ENCODE data around the gene SRSF5.

The SRSF5 gene

GRCh38 chr14:69773571-69774276 lies 6.8 kb downstream of the SRSF5 start:
- no peaks in the 10 kb centered on the region for H3K9me3 ChIP-seq (ENCODE audit: insufficient read depth, low read length)
- H3K27me3 ChIP-seq (ENCODE audit: low read depth, low read length): no peaks in the 10 kb centered on the region
- no peak overlapping the region for H2AFZ ChIP-seq (ENCODE audit: low read depth, low read length)
- H3K9ac ChIP-seq (ENCODE audit: low read length): no peak overlapping the region
- peaks cover 3% of the 10 kb centered on the region for H3K4me1 ChIP-seq (ENCODE audit: low read length)
- H3K4me2 ChIP-seq (ENCODE audit: low read length): no peak overlapping the region
- H3K79me2 ChIP-seq (ENCODE audit: low read length): peaks cover 31% of the 10 kb centered on the region
- peaks cover 88% of the 10 kb centered on the region for H3K36me3 ChIP-seq (replicated peaks; ENCODE audit: low read depth, low read length)
- peaks cover 22% of the 10 kb centered on the region for H4K20me1 ChIP-seq (ENCODE audit: insufficient read depth, low read length)
- H3K4me3 ChIP-seq (ENCODE audit: low read length): no peak overlapping the region
- no peak overlapping the region for H3K27ac ChIP-seq (ENCODE audit: low read length)
- TF ChIP-seq EZH2phosphoT487 (IDR thresholded peaks at IDR 0.05; ENCODE audit: low read depth): no peak
- TF ChIP-seq CTCF (IDR thresholded peaks at IDR 0.05; ENCODE audit: low read depth, low read length): no peak

- no peak overlapping the region for H3K27ac ChIP-seq (ENCODE audit: low read length)
- peaks cover 19% of the 10 kb centered on the region for H3K79me2 ChIP-seq (ENCODE audit: low read length)
- H3K9me3 ChIP-seq (ENCODE audit: insufficient read depth, low read length): no peaks in the 10 kb centered on the region
- no peak overlapping the region for H2AFZ ChIP-seq (ENCODE audit: low read depth, low read length)
- H3K9ac ChIP-seq (ENCODE audit: low read length): no peak overlapping the region
- H3K4me2 ChIP-seq (ENCODE audit: low read length): no peak overlapping the region
- no peak overlapping the region for H3K4me3 ChIP-seq (ENCODE audit: low read length)
- TF ChIP-seq EZH2phosphoT487 (IDR thresholded peaks at IDR 0.05; ENCODE audit: low read depth): no peak
- no peak for TF ChIP-seq CTCF (IDR thresholded peaks at IDR 0.05; ENCODE audit: low read depth, low read length)
- no peaks in the 10 kb centered on the region for H3K27me3 ChIP-seq (ENCODE audit: low read depth, low read length)
- H3K4me1 ChIP-seq (ENCODE audit: low read length): no peaks in the 10 kb centered on the region
- peaks cover 82% of the 10 kb centered on the region for H3K36me3 ChIP-seq (replicated peaks; ENCODE audit: low read depth, low read length)
- peaks cover 19% of the 10 kb centered on the region for H4K20me1 ChIP-seq (ENCODE audit: insufficient read depth, low read length)
Measured at GRCh38 chr14:69775012-69775411, 8.1 kb downstream of the SRSF5 start.

- peaks cover 73% of the 10 kb centered on the region for H3K36me3 ChIP-seq (replicated peaks; ENCODE audit: low read depth, low read length)
- H3K27ac ChIP-seq (ENCODE audit: low read length): no peak overlapping the region
- H3K4me2 ChIP-seq (ENCODE audit: low read length): no peak overlapping the region
- 0 out of 2 replicates have a peak, but pooled peaks cover 2% of the 10 kb centered on the region for H3K4me1 ChIP-seq (ENCODE audit: low read length)
- H3K9me3 ChIP-seq (ENCODE audit: insufficient read depth, low read length): no peaks in the 10 kb centered on the region
- H3K4me3 ChIP-seq (ENCODE audit: low read length): no peak overlapping the region
- peaks cover 10% of the 10 kb centered on the region for H3K79me2 ChIP-seq (ENCODE audit: low read length)
- peaks cover 19% of the 10 kb centered on the region for H4K20me1 ChIP-seq (ENCODE audit: insufficient read depth, low read length)
- H2AFZ ChIP-seq (ENCODE audit: low read depth, low read length): no peak overlapping the region
- TF ChIP-seq EZH2phosphoT487 (IDR thresholded peaks at IDR 0.05; ENCODE audit: low read depth): no peak
- no peak for TF ChIP-seq CTCF (IDR thresholded peaks at IDR 0.05; ENCODE audit: low read depth, low read length)
- no peak overlapping the region for H3K9ac ChIP-seq (ENCODE audit: low read length)
- no peaks in the 10 kb centered on the region for H3K27me3 ChIP-seq (ENCODE audit: low read depth, low read length)
Measured at GRCh38 chr14:69776875-69777453, 10.0 kb downstream of the SRSF5 start.

GRCh38 chr14:69779088-69779487 lies 12.1 kb downstream of the SRSF5 start:
- H3K9ac ChIP-seq (ENCODE audit: low read length): no peak overlapping the region
- H3K27me3 ChIP-seq (ENCODE audit: low read depth, low read length): no peaks in the 10 kb centered on the region
- H3K9me3 ChIP-seq (ENCODE audit: insufficient read depth, low read length): no peaks in the 10 kb centered on the region
- H3K4me2 ChIP-seq (ENCODE audit: low read length): no peak overlapping the region
- H2AFZ ChIP-seq (ENCODE audit: low read depth, low read length): no peak overlapping the region
- peaks cover 19% of the 10 kb centered on the region for H4K20me1 ChIP-seq (ENCODE audit: insufficient read depth, low read length)
- peaks cover 59% of the 10 kb centered on the region for H3K36me3 ChIP-seq (replicated peaks; ENCODE audit: low read depth, low read length)
- no peak overlapping the region for H3K4me3 ChIP-seq (ENCODE audit: low read length)
- peaks cover 7% of the 10 kb centered on the region for H3K79me2 ChIP-seq (ENCODE audit: low read length)
- TF ChIP-seq CTCF (IDR thresholded peaks at IDR 0.05; ENCODE audit: low read depth, low read length): no peak
- TF ChIP-seq EZH2phosphoT487 (IDR thresholded peaks at IDR 0.05; ENCODE audit: low read depth): no peak
- H3K27ac ChIP-seq (ENCODE audit: low read length): no peak overlapping the region
- 0 out of 2 replicates have a peak, but pooled peaks cover 2% of the 10 kb centered on the region for H3K4me1 ChIP-seq (ENCODE audit: low read length)
